ENCODE results near the gene WDR18. TPM values are rescaled to one million over a fixed set of nuclear protein-coding genes. Genes with fewer than 3 reads are reported as not detected.

The WDR18 gene
- total and polyA plus RNA-seq, 4 donors = 24.3 to 45.3 (median 37.7) TPM

DNA sequence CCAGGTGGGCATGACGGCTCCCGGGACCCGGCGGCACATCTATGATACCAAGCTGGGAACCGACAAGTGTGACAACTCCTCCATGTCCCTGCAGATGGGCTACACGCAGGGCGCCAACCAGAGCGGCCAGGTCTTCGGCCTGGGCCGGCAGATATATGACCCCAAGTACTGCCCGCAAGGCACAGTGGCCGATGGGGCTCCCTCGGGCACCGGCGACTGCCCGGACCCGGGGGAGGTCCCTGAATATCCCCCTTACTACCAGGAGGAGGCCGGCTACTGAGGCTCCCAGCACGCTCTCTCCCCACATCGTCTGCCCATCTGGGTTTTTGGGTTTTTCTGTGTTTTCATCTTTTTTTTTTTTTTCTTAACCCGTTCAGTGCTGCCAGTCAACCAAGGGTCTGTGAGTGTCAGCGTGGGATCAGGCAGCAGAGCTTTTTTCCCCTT is 53.5 kb downstream of the WDR18 start (continued):
- TF ChIP-seq, protein P1, sequence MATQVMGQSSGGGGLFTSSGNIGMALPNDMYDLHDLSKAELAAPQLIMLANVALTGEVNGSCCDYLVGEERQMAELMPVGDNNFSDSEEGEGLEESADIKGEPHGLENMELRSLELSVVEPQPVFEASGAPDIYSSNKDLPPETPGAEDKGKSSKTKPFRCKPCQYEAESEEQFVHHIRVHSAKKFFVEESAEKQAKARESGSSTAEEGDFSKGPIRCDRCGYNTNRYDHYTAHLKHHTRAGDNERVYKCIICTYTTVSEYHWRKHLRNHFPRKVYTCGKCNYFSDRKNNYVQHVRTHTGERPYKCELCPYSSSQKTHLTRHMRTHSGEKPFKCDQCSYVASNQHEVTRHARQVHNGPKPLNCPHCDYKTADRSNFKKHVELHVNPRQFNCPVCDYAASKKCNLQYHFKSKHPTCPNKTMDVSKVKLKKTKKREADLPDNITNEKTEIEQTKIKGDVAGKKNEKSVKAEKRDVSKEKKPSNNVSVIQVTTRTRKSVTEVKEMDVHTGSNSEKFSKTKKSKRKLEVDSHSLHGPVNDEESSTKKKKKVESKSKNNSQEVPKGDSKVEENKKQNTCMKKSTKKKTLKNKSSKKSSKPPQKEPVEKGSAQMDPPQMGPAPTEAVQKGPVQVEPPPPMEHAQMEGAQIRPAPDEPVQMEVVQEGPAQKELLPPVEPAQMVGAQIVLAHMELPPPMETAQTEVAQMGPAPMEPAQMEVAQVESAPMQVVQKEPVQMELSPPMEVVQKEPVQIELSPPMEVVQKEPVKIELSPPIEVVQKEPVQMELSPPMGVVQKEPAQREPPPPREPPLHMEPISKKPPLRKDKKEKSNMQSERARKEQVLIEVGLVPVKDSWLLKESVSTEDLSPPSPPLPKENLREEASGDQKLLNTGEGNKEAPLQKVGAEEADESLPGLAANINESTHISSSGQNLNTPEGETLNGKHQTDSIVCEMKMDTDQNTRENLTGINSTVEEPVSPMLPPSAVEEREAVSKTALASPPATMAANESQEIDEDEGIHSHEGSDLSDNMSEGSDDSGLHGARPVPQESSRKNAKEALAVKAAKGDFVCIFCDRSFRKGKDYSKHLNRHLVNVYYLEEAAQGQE (IDR thresholded peaks at IDR 0.05) = no peak
- TF ChIP-seq HNF4G (IDR thresholded peaks at IDR 0.05) = no peak

DNA sequence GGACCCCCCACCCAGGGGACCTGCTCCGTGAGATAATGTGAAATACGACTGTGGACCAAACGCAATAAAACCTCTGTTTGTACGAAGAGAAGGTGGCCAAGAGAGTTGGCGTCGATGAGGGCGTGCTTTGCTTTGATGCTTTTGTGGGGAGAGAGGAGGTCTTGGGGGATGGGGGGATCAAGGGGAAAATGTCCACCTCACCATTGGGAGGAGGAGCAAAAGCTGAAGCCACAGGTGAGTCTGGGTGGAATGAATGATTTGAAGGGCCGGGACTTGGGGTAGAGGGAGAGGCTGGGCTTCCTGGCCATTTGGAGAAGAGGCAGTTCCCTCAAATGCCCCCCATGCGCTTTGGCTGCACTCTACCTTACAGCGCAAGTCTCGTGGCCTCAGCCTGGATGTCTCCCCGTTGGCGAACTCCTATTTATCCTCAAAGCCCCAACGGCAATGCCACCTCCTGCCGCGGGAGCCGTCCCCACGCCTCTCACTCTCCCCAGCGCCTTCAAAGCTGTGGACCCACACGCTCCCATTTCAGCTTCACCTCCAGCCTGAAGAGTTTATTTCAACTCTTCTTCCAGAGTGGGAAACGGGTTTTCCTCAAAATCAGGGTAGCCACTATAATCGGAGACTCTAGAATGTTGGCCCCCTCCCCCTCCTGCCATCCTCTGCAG is 55.0 kb downstream of the WDR18 start:
- Histone ChIP-seq H3K27ac (ENCODE audit: low read depth in 1 of 2, low read length in 2 of 2) (no peak overlapping the region), H3K4me1 (ENCODE audit: control insufficient read depth in 4 of 4, insufficient read depth in 4 of 4, low read length in 3 of 4) (peaks cover 5 to 24% (median 16%) of the 10 kb centered on the region in 4 donors), H3K9ac (ENCODE audit: low read depth in 1 of 2, low read length in 2 of 2) (no peak overlapping the region), H3K4me3 (ENCODE audit: low read depth in 1 of 3, low read length in 3 of 3) (no peak overlapping the region), H3K36me3 (ENCODE audit: control insufficient read depth in 4 of 4, insufficient read depth in 3 of 4, low read depth in 1 of 4, low read length in 3 of 4) (peaks cover 0 to 2% (median 0%) of the 10 kb centered on the region in 4 donors), H3K27me3 (ENCODE audit: control insufficient read depth in 4 of 4, insufficient read depth in 4 of 4, low read length in 3 of 4) (no peaks in the 10 kb centered on the region), H3K9me3 (ENCODE audit: control insufficient read depth in 4 of 4, low read length in 3 of 4) (no peaks in the 10 kb centered on the region)
- WGBS = 78% methylated on average over 22 of the region's 22 CpGs
- DNase-seq (ENCODE audit: low spot score) = no peak
- TF ChIP-seq, protein P2, sequence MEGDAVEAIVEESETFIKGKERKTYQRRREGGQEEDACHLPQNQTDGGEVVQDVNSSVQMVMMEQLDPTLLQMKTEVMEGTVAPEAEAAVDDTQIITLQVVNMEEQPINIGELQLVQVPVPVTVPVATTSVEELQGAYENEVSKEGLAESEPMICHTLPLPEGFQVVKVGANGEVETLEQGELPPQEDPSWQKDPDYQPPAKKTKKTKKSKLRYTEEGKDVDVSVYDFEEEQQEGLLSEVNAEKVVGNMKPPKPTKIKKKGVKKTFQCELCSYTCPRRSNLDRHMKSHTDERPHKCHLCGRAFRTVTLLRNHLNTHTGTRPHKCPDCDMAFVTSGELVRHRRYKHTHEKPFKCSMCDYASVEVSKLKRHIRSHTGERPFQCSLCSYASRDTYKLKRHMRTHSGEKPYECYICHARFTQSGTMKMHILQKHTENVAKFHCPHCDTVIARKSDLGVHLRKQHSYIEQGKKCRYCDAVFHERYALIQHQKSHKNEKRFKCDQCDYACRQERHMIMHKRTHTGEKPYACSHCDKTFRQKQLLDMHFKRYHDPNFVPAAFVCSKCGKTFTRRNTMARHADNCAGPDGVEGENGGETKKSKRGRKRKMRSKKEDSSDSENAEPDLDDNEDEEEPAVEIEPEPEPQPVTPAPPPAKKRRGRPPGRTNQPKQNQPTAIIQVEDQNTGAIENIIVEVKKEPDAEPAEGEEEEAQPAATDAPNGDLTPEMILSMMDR (IDR thresholded peaks at IDR 0.05; ENCODE audit: low read depth, low read length, missing input control) = no peak
- TF ChIP-seq, protein P3, sequence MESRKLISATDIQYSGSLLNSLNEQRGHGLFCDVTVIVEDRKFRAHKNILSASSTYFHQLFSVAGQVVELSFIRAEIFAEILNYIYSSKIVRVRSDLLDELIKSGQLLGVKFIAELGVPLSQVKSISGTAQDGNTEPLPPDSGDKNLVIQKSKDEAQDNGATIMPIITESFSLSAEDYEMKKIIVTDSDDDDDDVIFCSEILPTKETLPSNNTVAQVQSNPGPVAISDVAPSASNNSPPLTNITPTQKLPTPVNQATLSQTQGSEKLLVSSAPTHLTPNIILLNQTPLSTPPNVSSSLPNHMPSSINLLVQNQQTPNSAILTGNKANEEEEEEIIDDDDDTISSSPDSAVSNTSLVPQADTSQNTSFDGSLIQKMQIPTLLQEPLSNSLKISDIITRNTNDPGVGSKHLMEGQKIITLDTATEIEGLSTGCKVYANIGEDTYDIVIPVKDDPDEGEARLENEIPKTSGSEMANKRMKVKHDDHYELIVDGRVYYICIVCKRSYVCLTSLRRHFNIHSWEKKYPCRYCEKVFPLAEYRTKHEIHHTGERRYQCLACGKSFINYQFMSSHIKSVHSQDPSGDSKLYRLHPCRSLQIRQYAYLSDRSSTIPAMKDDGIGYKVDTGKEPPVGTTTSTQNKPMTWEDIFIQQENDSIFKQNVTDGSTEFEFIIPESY (IDR thresholded peaks at IDR 0.05) = no peak
- TF ChIP-seq RAD21 (IDR thresholded peaks at IDR 0.05) = no peak
- TF ChIP-seq HNF4A (conservative IDR thresholded peaks at IDR 0.05) = no peak

DNA sequence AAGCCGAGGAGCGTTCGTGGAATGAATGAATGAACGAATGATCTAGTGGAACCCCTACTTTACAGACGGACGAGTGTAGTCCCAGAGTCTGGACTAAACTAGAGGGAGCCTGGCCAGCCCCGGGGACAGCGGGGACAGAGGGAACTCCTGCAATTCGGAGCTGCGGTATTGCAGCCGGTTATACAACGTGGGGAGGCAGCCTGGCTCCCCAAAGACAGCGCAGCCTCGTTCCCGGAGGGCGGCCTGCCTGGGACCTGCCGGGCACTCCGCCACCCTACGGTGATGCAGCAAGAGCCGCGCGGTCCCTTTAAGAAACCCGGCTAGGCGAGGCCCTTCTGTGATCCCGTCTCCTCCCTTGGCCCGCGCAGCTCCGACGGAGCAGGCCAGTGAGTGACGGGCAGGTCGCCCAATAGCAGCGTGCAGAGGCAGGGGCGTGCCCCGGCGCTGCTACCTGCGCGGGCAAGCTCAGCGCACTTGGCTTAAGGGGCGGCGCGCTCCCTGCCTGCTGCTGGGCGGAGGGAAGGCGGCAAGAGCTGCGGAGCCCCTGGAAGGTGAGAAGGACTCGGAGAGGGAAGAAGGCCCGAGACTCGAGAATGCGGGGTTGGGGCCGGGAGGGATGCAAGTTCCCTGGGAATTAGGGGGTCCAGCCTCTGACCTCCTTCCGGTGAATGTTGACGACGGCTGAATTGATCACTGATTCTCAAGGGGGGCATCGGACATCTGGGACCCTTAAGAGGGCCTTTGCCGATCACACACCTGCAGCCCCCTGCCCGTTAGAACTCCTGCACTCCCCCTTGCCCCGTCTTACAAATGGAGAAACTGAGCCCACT is 55.7 kb downstream of the WDR18 start, which contains the start of gene ABCA7:
TSS of gene ABCA7 (plus strand) at position 462 of the 830 bp plus-strand sequence. CDS start 1,255 bp downstream, outside the sequence.
- DNase-seq (ENCODE audit: low spot score) = peak; percentile 100
- WGBS = 2% methylated on average over 56 of the region's 56 CpGs
- H3K27ac ChIP-seq (ENCODE audit: low read depth in 1 of 2, low read length in 2 of 2) = peak within 1 kb of the TSS in 1 of 2 donors; percentile 56
- no peaks in the 10 kb centered on the region for H3K27me3 ChIP-seq (ENCODE audit: control insufficient read depth in 4 of 4, insufficient read depth in 4 of 4, low read length in 3 of 4)
- TF ChIP-seq NR2F2 (IDR thresholded peaks at IDR 0.05) (no peak), SP1 (IDR thresholded peaks at IDR 0.05) (peak; percentile 90), RAD21 (IDR thresholded peaks at IDR 0.05) (peak in 1 of 2 donors; percentile 45), GABPA (IDR thresholded peaks at IDR 0.05 in 1 of 2, conservative IDR thresholded peaks at IDR 0.05 in 1 of 2) (peak in 1 of 2 donors; percentile 63), EGR1 (IDR thresholded peaks at IDR 0.05; ENCODE audit: low read depth in 2 of 2) (no peak), RXRA (IDR thresholded peaks at IDR 0.05) (no peak), YY1 (IDR thresholded peaks at IDR 0.05) (peak; percentile 38)
- TF ChIP-seq, protein P4, sequence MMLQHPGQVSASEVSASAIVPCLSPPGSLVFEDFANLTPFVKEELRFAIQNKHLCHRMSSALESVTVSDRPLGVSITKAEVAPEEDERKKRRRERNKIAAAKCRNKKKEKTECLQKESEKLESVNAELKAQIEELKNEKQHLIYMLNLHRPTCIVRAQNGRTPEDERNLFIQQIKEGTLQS (IDR thresholded peaks at IDR 0.05) = no peak
- TF ChIP-seq, protein P5, sequence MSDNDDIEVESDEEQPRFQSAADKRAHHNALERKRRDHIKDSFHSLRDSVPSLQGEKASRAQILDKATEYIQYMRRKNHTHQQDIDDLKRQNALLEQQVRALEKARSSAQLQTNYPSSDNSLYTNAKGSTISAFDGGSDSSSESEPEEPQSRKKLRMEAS (IDR thresholded peaks at IDR 0.05) = no peak
- H3K9me3 ChIP-seq (ENCODE audit: control insufficient read depth in 4 of 4, low read length in 3 of 4) = no peaks in the 10 kb centered on the region
- H3K36me3 ChIP-seq (ENCODE audit: control insufficient read depth in 4 of 4, insufficient read depth in 3 of 4, low read depth in 1 of 4, low read length in 3 of 4) = peaks cover 0 to 2% (median 0%) of the 10 kb centered on the region in 4 donors
- peak within 1 kb of the TSS in 2 of 3 donors; percentile 36 to 69 for H3K4me3 ChIP-seq (ENCODE audit: low read depth in 1 of 3, low read length in 3 of 3)
- H3K4me1 ChIP-seq (ENCODE audit: control insufficient read depth in 4 of 4, insufficient read depth in 4 of 4, low read length in 3 of 4) = peaks cover 5 to 24% (median 16%) of the 10 kb centered on the region in 4 donors
- H3K9ac ChIP-seq (ENCODE audit: low read depth in 1 of 2, low read length in 2 of 2) = peak within 1 kb of the TSS in 1 of 2 donors; percentile 43
